SH-SY5Y (cell line): ENCODE data around the gene INHBC.

Experiments used
- GATA2 ChIP-seq: IDR thresholded peaks from 2 replicates; pipeline ENCODE4 v1.6.1; 2011; ENCODE audit warnings: mild to moderate bottlenecking, low read depth, low read length
- GATA3 ChIP-seq: IDR thresholded peaks from 2 replicates; pipeline ENCODE4 v1.6.1; 2011; ENCODE audit warnings: low read depth, mild to moderate bottlenecking, low read length, moderate library complexity

DNA sequence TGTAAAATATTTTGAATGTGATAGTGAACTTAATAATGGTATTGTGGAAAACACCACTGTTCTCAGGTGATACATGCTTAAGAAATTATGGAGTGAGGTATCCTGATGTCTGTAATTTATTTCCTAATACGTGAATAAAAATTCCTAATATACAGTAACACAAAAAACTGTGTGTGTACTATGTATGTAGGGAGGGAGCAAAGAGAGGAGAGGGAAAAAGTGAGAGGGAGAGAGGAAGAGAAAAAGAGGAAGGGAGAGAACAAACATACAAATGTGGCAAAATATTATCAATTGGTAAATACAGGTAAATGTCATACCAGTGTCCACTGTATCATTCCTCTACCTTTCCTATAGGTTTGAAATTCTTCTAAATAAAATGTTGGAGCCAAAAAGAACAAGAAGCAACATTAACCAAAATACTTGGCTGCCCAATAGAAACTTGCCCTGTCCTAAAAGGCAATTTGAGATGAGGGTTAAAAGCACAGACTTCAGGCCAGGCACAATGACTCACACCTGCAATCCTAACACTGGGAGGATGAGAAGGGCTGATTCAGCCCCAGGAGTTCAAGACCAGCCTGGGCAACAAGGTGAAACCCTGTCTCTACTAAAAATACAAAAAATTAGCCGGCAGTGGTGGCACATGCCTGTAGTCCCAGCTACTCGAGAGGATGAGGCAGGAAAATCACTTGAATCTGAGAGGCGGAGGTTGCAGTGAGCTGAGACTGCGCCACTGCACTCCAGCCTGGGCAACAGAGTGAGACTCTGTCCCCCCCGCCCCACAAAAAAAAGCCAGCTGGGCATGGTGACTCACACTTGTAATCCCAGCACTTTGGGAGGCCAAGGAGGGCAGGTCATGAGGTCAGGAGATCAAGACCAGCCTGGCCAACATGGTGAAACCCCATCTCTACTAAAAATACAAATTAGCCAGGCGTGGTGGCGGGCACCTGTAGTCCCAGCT lies 18.3 kb upstream of the INHBC start:
- no peak for TF ChIP-seq GATA2
- TF ChIP-seq GATA3 = no peak
